OCI-LY3 (cell line): ENCODE measurements around the gene CEMIP.

Experiments used
- CTCF ChIP-seq: fragments of 200-600, 300-600 bp; sonication (generic); IDR thresholded peaks from 2 replicates; pipeline ENCODE4 v1.5.1; 2014; ENCODE audit warnings: antibody characterized with exemption, low read length, low read depth
- EZH2phosphoT487 ChIP-seq: fragments of 200-600 bp; shearing (Covaris generic); IDR thresholded peaks from 2 replicates; pipeline ENCODE4 v1.6.1; 2018; ENCODE audit warnings: antibody characterized with exemption, mixed run types, low read depth

- TF ChIP-seq CTCF (no peak), EZH2phosphoT487 (no peak)
Measured at GRCh38 chr15:80958818-80959495, 179.8 kb downstream of the CEMIP start.
